GM18861 (cell line): ENCODE results near the gene GLT6D1.
"Not testable (repeated sequence)": the region's sequence is repeated elsewhere in the genome, so short reads cannot be mapped to it uniquely, and the experiment has no call there.

Experiments used
- ATAC-seq: cut with Tn5 transposase; IDR thresholded peaks from one replicate; pipeline ENCODE4 v1.9.1; 2021; ENCODE audit not compliant: unreplicated experiment

Gene GLT6D1

DNA sequence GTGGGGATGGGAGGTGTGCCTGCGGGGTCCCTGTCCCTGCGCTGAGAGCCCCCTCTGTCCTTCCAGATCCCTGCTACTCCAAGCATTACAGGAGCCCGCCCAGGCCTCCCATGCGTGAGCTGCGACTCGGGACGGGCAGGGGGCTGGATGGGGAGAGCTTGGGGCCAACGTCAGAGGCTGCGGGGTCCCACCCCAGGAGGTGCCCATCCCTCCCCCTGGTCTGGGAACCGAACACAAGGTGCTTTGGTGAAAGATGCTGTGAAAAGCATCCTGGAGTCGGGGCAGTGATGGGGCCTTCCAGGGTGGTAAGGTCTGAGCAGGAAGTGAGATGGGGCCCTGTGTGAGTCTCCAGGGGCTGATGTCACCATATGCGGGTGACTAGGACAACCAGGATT, 26.5 kb upstream of the GLT6D1 start:
- ATAC-seq, result no peak

GRCh38 chr9:135664801-135665794, 25.8 kb upstream of the GLT6D1 start:
- no peak for ATAC-seq

DNA sequence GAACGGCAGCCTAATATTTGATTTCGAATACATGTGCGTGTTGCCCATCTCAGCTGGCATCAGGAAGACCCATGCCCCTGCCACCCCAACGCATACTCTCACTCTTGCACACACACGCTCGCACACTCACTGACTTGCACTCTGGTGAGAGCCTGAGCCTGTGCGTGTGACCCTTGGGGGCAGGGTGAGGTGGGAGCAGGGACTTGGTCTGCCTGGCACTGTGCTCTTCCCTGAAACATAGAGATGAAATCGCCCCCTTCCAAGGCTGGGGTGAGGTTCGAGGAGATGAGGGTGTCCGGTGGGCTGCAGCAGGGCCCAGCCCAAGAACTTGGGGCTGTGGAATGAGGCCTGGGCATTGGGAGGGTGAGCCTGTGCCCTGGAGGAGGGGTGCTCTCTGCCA, 24.9 kb upstream of the GLT6D1 start:
- no peak for ATAC-seq

DNA sequence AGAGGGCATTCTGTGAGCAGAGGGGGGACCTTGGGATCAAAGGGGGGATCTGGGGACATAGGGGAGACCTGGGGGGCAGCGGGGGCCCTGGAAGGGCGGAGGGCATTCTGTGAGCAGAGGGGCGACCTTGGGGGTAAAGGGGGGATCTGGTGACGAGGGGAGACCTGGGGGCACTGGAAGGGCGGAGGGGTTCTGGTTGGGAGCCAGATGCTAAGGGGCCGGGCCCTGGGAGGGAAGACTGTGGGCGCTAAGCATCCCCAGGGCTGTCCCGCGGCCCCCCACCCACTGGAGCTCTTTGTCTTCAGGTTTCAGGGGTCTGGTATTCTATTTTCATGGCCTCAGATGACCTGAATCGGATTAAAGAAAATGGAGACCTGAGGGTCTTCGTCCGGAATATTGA, 24.5 kb upstream of the GLT6D1 start:
- no peak for ATAC-seq

DNA sequence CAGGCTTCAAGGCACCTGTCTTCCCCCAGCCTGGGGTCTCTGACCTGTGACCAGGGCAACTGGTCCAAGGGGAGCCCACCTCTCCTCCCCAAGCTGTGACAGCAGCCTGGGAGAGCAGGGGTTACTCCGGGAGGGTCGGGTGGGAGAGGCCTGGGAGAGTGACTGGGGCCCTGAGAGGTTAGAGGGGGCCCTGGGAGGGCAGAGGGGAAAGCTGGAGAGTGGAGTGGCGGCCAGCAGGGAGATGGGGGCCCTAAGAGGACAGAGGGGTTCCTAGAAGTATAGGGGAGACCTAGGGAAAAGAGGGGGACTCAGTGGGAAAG, 24.1 kb upstream of the GLT6D1 start:
- no peak for ATAC-seq

GRCh38 chr9:135662758-135663450, 23.6 kb upstream of the GLT6D1 start, which contains the start of gene LCN9:
Gene LCN9 (plus strand): TSS chr9:135663309. CDS start chr9:135663322, 13 bp downstream.
- no peak for ATAC-seq

GRCh38 chr9:135661816-135662560, 22.6 kb upstream of the GLT6D1 start:
- ATAC-seq, result no peak

- no peak for ATAC-seq
Measured at GRCh38 chr9:135660407-135660806, 21.1 kb upstream of the GLT6D1 start.

- ATAC-seq, result no peak
Measured at GRCh38 chr9:135659252-135659651, 19.9 kb upstream of the GLT6D1 start.

GRCh38 chr9:135657416-135657815, 18.1 kb upstream of the GLT6D1 start:
- ATAC-seq, result no peak

GRCh38 chr9:135655317-135655716, 16.0 kb upstream of the GLT6D1 start:
- ATAC-seq, result no peak

- no peak for ATAC-seq
Measured at GRCh38 chr9:135650408-135650807, 11.1 kb upstream of the GLT6D1 start.

GRCh38 chr9:135649508-135649907, 10.2 kb upstream of the GLT6D1 start:
- no peak for ATAC-seq

DNA sequence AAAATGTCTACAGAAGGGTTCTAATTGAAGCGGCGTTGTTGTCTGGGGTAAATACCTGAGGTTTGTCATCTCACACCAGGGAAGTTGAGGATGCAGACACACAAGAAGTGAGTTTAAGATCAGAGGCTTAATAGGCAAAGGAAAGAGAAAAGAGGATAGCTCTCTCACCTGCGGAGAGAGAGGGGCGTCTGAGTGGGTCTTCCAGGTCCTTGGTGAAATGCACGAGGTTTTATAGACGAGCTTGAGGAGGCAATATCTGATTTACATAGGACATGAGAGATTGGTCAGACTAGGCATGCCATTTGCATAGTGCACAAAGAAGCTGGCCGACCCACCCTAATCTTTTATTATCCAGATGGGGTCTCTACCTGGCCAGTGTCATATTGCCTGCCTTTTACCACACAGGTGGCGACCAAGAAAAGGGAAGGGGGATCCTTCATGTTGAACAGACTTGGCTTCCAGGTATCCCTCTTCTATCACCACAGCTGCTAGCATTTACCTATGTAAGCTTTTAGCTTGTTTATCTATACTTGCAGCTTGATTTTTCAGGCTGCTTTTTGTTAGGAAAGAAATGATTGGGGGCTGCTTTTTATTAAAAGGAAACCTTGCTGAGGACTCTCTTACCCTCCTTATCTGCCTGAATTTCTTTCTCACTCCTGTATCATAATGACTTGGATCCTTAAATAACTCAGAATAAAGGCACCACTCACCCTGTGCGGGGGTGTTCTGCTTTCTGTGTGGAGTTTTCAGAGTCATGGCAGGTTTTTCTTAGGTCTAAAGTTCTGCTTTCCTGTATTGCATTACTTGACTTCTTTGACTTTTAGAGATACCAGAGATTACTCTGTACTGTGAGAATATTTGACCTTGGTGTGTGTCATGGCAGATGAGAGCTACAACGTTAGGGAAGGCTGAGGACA, 9.4 kb upstream of the GLT6D1 start:
- ATAC-seq, result no peak

- ATAC-seq, result no peak
Measured at GRCh38 chr9:135647884-135648283, 8.5 kb upstream of the GLT6D1 start.

- ATAC-seq, result no peak
Measured at GRCh38 chr9:135644631-135645218, 5.4 kb upstream of the GLT6D1 start.

- no peak for ATAC-seq
Measured at GRCh38 chr9:135641745-135642144, 2.4 kb upstream of the GLT6D1 start.

GRCh38 chr9:135641047-135641446, 1.7 kb upstream of the GLT6D1 start:
- ATAC-seq, result no peak

DNA sequence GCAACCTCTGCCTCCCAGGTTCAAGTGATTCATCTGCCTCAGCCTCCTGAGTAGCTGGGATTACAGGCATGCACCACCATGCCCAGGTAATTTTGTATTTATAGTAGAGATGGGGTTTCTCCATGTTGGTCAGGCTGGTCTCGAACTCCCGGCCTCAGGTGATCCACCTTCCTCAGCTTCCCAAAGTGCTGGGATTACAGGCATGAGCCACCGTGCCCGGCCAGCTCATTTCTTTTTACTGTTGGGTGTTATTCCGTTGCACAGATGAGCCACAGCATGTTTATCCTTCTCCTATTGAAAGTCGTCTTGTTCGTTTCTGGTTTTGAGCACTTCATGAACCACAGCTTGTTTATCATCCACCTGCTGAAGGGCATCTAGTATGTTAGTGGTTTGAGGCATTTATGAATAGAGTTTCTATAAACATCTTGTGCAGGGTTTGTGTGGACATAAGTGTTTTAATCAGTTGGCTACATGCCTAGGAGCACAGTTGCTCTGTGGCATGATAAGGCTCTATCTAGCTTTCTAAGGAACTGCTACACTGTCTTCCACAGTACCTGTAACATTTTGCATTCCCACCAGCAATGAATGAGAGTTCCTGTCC, 2.3 kb downstream of the GLT6D1 start:
- ATAC-seq, result not testable (repeated sequence)

- ATAC-seq, result no peak
Measured at GRCh38 chr9:135632841-135633240, 6.5 kb downstream of the GLT6D1 start.
